Smooth muscle cell (in vitro differentiated cells): ENCODE measurements around the gene PDZD4. TPM values are rescaled to one million over a fixed set of nuclear protein-coding genes. Genes with fewer than 3 reads are reported as not detected.

Experiments used
- DNase-seq: peaks from one replicate; lab custom pipeline; 2025; ENCODE audit not compliant: unreplicated experiment; lab: John Stamatoyannopoulos, UW
- H2AFZ ChIP-seq: fragments of 200-600 bp; sonication (generic); 2 replicates; pipeline ENCODE4 v1.6.0; 2016; ENCODE audit warnings: antibody characterized with exemption, low read depth, mild to moderate bottlenecking
- H3F3A ChIP-seq: fragments of 200-600 bp; sonication (generic); 2 replicates; pipeline ENCODE4 v1.6.0; 2017; ENCODE audit warnings: antibody characterized with exemption, low read depth
- H3K27ac ChIP-seq: fragments of 200-600 bp; sonication (generic); 2 replicates; pipeline ENCODE4 v1.5.1; 2016; ENCODE audit warnings: low read depth, mild to moderate bottlenecking
- H3K27me3 ChIP-seq: fragments of 200-600 bp; sonication (generic); 2 replicates; pipeline ENCODE4 v1.6.1; 2016; ENCODE audit warnings: low read depth, mild to moderate bottlenecking
- H3K36me3 ChIP-seq: fragments of 200-600 bp; sonication (generic); 2 replicates; pipeline ENCODE4 v1.5.1; 2016; ENCODE audit warnings: low read depth
- H3K4me1 ChIP-seq: fragments of 200-600 bp; sonication (generic); 2 replicates; pipeline ENCODE4 v1.5.1; 2016; ENCODE audit warnings: low read depth
- H3K4me2 ChIP-seq: fragments of 200-600 bp; sonication (generic); 2 replicates; pipeline ENCODE4 v1.6.0; 2016; ENCODE audit warnings: mild to moderate bottlenecking
- H3K4me3 ChIP-seq: fragments of 200-600 bp; sonication (generic); 2 replicates; pipeline ENCODE4 v1.5.1; 2016; ENCODE audit warnings: mild to moderate bottlenecking
- H3K79me2 ChIP-seq: fragments of 200-600 bp; sonication (generic); 2 replicates; pipeline ENCODE4 v1.6.0; 2016; ENCODE audit warnings: low read depth, mild to moderate bottlenecking
- H3K9ac ChIP-seq: fragments of 200-600 bp; sonication (generic); 2 replicates; pipeline ENCODE4 v1.6.0; 2016; ENCODE audit warnings: low read depth
- H3K9me3 ChIP-seq: fragments of 200-600 bp; sonication (generic); replicated peaks from 2 replicates; pipeline ENCODE4 v1.5.1; 2016; ENCODE audit warnings: low read depth
- H4K20me1 ChIP-seq: fragments of 200-600 bp; sonication (generic); 2 replicates; pipeline ENCODE4 v1.6.0; 2016; ENCODE audit warnings: low read depth
- WGBS: methylation state at CpG from one replicate; pipeline ENCODE4 v1.1.7; 2016; ENCODE audit warnings: low lambda C conversion rate; 5-methylcytosine and 5-hydroxymethylcytosine counted together
- polyA plus RNA-seq: library from polyadenylated mRNA; unstranded; fragments of >200 nt; fragmentation: Nextera tagmentation; extraction: Ambion mirVana; gene quantifications from 2 replicates; pipeline ENCODE4 v1.2.1, GENCODE V29; 2016
- total RNA-seq: library from RNA; depleted of rRNA; stranded (reverse); fragments of >200 nt; gene quantifications from 2 replicates; pipeline ENCODE4 v1.2.3, GENCODE V29; 2014
- TF ChIP-seq, protein P1 (sequence below): fragments of 200-600 bp; sonication (generic); IDR thresholded peaks from 2 replicates; pipeline ENCODE4 v1.5.1; 2017; ENCODE audit warnings: borderline replicate concordance, mild to moderate bottlenecking, antibody characterized with exemption; ENCODE audit not compliant: insufficient read depth, poor library complexity, severe bottlenecking

Gene PDZD4
- total and polyA plus RNA-seq, 2 experiments from 2014 or later, result 2.3 to 3.1 TPM

DNA sequence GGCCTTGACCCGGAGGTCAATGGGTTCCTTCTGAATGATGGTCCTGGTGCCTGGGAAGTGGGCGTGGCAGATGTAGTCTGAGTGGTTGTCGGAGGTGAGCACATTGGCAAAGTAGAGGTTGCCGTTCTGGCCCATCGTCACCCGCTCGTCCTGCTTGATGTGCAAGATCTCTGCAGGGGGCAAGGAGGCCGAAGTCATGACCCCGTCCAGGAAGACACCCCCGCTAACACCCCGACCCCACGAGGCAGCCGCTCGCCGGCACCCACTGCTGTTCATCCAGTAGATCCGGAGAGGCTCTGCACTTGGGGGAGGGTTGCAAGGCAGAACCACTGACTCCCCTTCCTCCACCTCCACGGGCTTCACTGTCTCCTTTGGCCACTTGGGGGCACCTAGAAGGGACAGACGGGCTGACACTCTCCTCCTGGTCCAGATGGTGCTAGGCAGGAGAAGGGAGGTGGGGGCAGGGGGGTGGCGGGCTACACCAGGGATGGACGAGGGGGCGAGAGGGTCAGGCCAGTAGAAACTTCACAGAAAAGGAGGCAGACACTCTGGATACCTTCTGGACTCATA, 40.5 kb upstream of the PDZD4 start:
- no peaks in the 10 kb centered on the region for H3K27me3 ChIP-seq
- H3K4me1 ChIP-seq, result no peaks in the 10 kb centered on the region
- H3K36me3 ChIP-seq, result no peaks in the 10 kb centered on the region
- no peak overlapping the region for H3K4me3 ChIP-seq
- H3K9me3 ChIP-seq, result no peaks in the 10 kb centered on the region
- H3K9ac ChIP-seq, result no peak overlapping the region
- peaks cover 33% of the 10 kb centered on the region for H4K20me1 ChIP-seq
- H3F3A ChIP-seq, result no peaks in the 10 kb centered on the region
- DNase-seq, result no peak
- no peaks in the 10 kb centered on the region for H3K79me2 ChIP-seq
- H3K27ac ChIP-seq, result no peak overlapping the region
- TF ChIP-seq, protein P1, sequence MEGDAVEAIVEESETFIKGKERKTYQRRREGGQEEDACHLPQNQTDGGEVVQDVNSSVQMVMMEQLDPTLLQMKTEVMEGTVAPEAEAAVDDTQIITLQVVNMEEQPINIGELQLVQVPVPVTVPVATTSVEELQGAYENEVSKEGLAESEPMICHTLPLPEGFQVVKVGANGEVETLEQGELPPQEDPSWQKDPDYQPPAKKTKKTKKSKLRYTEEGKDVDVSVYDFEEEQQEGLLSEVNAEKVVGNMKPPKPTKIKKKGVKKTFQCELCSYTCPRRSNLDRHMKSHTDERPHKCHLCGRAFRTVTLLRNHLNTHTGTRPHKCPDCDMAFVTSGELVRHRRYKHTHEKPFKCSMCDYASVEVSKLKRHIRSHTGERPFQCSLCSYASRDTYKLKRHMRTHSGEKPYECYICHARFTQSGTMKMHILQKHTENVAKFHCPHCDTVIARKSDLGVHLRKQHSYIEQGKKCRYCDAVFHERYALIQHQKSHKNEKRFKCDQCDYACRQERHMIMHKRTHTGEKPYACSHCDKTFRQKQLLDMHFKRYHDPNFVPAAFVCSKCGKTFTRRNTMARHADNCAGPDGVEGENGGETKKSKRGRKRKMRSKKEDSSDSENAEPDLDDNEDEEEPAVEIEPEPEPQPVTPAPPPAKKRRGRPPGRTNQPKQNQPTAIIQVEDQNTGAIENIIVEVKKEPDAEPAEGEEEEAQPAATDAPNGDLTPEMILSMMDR, result no peak
- WGBS, result 87% methylated on average over 15 of the region's 21 CpGs
- no peak overlapping the region for H3K4me2 ChIP-seq
- no peak overlapping the region for H2AFZ ChIP-seq

DNA sequence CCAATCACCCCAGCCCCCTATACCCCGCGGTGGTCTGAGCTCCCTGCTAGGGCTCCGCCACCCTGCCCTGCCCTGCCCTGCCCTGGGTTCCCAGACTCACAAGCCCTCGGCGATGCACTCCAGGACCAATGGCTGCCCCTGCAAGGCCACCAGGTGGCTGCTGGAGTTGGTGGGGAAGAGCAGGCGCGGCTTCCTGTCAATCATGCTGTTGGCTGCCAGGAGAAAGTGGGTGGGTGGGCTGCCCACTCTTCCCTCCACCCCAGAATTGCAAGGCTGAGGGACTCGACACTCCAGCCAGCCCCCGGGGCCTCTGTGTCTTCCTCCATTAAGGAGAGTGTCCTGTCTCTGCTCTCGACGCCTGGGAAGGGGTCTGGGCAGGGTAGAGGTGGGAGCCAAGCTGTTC, 39.9 kb upstream of the PDZD4 start:
- no peaks in the 10 kb centered on the region for H3K36me3 ChIP-seq
- TF ChIP-seq, protein P1, result no peak
- H4K20me1 ChIP-seq, result peaks cover 27% of the 10 kb centered on the region
- no peaks in the 10 kb centered on the region for H3K79me2 ChIP-seq
- no peak overlapping the region for H3K4me2 ChIP-seq
- no peak overlapping the region for H3K4me3 ChIP-seq
- H3K27me3 ChIP-seq, result no peaks in the 10 kb centered on the region
- 88% methylated on average over 11 of the region's 11 CpGs for WGBS
- no peaks in the 10 kb centered on the region for H3K4me1 ChIP-seq
- H3K27ac ChIP-seq, result no peak overlapping the region
- no peaks in the 10 kb centered on the region for H3F3A ChIP-seq
- H2AFZ ChIP-seq, result no peak overlapping the region
- no peak for DNase-seq
- no peak overlapping the region for H3K9ac ChIP-seq
- no peaks in the 10 kb centered on the region for H3K9me3 ChIP-seq

DNA sequence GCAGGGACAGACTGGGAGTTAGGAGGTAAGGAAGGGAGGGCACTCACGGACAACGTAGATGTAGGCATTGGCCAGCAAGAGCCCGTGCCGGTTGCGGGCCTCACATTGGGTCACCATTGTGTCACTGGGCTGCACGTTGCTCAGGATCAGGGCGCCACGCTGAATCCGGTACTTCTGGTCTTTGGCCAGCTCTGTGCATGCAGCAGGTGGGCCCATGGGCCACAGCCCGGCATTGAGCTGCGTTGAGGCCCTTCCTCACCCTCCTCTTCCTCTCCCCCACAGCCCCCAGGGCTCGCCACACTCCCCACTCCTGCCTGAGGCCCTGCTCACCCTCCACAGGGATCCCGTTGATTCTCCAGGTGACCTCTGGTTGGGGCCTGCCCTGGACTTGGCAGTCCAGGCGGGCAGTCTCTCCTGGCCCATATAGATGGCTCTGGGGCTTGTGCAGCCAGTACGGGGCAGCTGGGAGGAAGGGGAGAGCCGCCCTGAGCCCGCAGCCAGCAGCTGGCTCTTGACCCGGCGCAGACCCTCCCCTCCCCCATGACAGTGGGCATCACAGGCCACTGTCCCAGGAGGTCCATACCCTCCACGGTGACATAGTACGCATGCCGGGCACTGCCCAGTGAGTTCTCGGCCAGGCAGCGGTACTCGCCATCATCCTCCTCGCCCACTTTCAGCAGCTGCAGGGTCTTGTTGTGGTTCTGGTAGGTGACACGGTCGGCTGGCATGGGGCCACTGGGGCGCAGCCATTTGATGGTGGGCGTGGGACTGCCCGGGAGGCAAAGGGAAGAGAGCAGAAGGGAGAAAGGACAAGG, 39.3 kb upstream of the PDZD4 start:
- Histone ChIP-seq H3K27ac (no peak overlapping the region), H3K4me3 (no peak overlapping the region), H3K36me3 (no peaks in the 10 kb centered on the region), H3K4me2 (no peak overlapping the region), H2AFZ (no peak overlapping the region), H3K9me3 (no peaks in the 10 kb centered on the region), H3F3A (no peaks in the 10 kb centered on the region), H4K20me1 (peaks cover 21% of the 10 kb centered on the region), H3K9ac (no peak overlapping the region), H3K27me3 (no peaks in the 10 kb centered on the region), H3K4me1 (no peaks in the 10 kb centered on the region), H3K79me2 (no peaks in the 10 kb centered on the region)
- TF ChIP-seq, protein P1, result no peak
- 91% methylated on average over 29 of the region's 31 CpGs for WGBS
- no peak for DNase-seq
